Ramos (cell line): ENCODE results near the gene TUBA3E.
"Not testable (repeated sequence)": the region's sequence is repeated elsewhere in the genome, so short reads cannot be mapped to it uniquely, and the experiment has no call there.

Experiments
- in situ Hi-C: fragments of 300-500 bp; cut with MboI; formaldehyde crosslinking; loops from one replicate; pipeline ENCODE4 v1.14.3; 2022; ENCODE audit warnings: low sequenced_read_pairs; ENCODE audit not compliant: unreplicated experiment

The TUBA3E gene

GRCh38 chr2:130151145-130151512, 47.1 kb downstream of the TUBA3E start:
- in situ Hi-C loops: not testable (repeated sequence)

- in situ Hi-C loops: no loop called here
These were observed 47.8 kb downstream of the TUBA3E start for GRCh38 chr2:130150181-130151144.

- in situ Hi-C loops: not testable (repeated sequence)
These were observed 49.7 kb downstream of the TUBA3E start for GRCh38 chr2:130148515-130148914.

DNA sequence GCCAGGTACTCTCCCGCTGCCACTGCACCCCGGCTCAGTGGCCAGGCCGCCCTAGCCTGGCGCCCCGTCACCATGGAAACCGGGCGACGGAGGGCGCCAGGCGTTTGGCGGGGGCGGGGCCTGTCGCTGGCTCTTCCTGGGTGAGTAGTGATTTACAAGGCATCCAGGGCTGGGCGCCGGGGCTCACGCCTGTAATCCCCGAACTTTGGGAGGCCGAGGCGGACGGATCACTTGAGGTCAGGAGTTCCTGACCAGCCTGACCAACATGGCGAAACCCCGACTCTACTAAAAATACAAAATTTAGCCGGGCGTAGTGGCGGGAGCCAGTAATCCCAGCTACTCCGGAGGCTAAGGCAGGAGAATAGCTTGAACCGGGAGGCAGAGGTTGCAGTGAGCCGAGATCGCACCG, 53.2 kb downstream of the TUBA3E start, which contains the start of gene CCDC74B:
Gene CCDC74B (minus strand): TSS at position 107 of the 409 bp plus-strand sequence. CDS start 116 bp downstream, outside the sequence.
- in situ Hi-C loops: not testable (repeated sequence)

DNA sequence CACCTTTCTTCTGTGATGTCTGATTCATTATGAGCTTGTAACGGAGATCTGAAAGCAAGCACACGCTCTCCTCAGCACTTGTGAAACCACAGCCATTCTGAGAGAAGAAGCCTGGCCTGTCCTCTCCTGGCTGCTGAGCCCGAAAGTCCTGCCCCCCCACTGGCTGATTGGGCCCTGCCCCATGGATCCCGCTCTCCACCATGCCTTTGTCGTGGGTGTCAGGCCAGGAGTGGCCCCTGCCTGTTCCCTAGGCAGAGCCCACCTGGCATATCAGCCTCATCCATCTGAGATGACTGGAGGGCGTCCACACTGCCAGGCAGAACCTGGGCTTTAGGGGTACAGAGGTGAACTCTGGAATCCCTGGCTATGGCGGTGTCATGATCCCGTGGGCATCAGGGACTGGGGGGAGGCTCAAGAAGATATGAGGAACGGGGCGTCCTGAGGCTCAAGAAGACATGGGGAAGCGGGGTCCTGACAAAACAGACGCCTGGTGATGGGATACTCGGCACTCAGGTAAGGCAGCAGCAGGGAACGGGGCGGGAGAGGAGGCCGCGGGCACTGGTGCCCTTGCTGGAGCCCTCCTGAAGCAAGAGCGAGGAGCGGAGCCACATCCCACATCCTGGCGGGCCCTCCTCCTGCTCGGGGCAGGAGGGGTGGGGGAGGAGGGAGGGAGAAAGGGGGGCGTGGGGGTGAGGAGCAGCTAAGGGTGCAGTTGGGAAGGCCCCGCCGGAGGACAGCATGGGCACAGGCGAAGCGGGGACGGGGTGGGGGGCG, 54.8 kb downstream of the TUBA3E start:
- in situ Hi-C loops: not testable (repeated sequence)

DNA sequence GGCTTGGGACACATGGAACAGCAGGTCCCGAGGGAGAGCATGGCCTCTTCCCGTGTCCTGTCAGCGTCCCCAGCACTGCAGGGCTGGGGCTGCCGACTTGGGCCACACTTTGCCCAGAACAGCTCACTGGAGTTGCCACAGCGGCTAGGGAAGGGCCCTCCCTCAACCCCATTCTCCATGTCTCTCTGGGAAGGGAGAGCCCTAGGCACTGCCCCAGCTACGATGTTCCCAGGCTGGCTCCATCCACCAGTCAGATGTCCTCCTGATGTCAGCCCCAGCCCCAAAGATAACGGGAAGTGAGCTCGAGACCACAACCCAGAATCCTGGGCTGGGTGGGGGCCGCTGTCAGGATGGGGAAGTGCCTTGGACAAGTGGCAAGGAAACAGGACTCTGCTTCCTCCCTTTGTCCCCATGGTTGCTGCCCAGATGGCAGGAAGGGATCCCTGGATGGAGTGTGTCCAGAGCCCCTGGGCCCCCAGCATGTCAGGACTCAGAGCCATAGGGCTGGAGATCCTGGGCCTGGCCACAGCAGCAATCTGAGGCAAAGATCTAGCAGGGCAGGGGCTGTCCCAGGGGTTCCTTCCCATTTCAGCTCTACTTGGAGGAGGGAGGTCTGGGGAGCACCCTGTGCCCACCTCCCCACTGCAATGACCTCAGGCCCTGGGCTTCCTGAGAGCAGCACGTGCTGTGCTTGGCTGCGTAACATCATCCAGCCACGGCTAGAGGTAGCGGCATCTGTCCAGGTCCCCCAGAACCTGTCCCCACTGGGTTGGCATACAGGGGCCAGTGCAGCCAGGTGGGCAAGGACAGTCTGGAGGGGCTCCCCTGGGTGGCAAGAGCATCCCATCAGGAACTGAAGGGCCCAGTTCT, 55.6 kb downstream of the TUBA3E start:
- in situ Hi-C loops: not testable (repeated sequence)
